HG03457 (cell line): ENCODE results near the gene COL1A1.

Experiments
- ATAC-seq: cut with Tn5 transposase; IDR thresholded peaks from one replicate; pipeline ENCODE4 v1.9.1; 2021; ENCODE audit warnings: moderate number of reproducible peaks; ENCODE audit not compliant: unreplicated experiment

The COL1A1 gene

GRCh38 chr17:50200457-50201275 lies 765 bp downstream of the COL1A1 start:
- ATAC-seq, result no peak

- no peak for ATAC-seq
These were observed 1.5 kb downstream of the COL1A1 start for GRCh38 chr17:50199803-50200456.

GRCh38 chr17:50199211-50199802 lies 2.1 kb downstream of the COL1A1 start:
- ATAC-seq, result no peak

GRCh38 chr17:50198026-50198669 lies 3.3 kb downstream of the COL1A1 start:
- no peak for ATAC-seq

DNA sequence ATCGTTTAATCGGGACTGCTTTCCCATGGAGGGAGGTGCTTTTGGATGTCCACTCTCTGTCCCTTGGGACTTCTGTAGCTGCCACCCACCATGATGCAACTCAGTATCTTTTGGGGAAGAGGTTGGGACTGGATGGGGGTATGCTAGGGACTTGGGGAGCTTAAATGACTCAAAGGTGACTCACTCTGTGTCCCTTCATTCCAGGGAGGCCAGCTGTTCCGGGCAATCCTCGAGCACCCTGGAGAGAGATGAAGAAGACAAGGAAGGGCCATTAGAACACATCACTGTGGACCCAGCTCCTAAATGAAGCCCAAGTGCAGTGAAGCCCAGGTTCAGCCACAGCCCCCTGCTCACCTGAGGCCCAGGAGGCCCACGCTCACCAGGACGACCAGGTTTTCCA lies 4.6 kb downstream of the COL1A1 start:
- no peak for ATAC-seq

DNA sequence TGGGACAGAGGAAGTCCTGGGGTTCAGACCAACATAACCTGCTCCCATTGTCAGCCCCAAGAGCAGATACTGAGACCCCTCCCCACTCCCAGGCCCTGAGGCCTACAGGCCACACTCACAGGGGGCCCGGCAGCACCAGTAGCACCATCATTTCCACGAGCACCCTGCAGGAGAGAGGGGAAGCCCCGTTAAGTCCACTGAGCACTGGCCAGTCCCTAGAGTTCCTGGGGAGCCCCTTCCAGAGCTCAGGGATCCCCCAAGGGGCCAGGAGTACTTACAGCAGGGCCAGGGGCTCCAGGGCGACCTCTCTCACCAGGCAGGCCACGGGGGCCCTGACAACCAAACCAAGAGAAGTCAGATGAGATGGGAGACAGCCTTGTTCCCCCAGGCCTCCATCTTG lies 5.4 kb downstream of the COL1A1 start:
- ATAC-seq, result no peak

GRCh38 chr17:50194934-50195865 lies 6.2 kb downstream of the COL1A1 start:
- no peak for ATAC-seq

DNA sequence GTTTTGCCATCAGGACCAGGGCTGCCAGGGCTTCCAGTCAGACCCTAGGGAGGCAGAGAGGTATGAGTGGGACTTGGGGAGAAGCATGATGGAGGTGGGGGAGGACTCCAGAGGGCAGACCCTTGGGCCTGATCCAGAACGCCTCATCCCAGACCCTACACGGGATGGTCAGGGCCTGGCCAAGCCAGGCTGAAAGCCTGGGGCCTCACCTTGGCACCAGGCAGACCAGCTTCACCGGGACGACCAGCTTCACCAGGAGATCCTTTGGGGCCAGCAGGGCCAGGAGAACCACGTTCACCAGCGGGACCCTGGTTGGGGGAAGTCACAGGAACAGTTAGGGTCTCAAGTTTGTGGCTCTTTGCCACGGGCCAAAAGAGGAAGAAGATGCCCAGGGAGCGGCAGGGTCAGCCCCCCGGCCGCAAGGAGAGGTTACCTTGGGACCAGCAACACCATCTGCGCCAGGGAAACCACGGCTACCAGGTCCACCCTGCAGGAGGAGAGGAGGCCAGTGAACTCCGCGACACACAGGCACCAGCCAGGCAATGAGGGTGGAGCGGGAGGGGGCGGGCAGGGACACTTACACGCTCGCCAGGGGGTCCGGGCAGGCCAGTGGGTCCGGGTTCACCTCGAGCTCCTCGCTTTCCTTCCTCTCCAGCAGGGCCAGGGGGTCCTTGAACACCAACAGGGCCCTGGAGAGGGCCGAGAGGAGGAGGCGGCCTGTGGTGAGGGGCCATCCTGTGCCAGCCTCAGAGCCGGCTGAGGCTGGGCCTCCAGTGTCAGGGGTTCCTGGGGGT lies 7.1 kb downstream of the COL1A1 start:
- ATAC-seq, result no peak

DNA sequence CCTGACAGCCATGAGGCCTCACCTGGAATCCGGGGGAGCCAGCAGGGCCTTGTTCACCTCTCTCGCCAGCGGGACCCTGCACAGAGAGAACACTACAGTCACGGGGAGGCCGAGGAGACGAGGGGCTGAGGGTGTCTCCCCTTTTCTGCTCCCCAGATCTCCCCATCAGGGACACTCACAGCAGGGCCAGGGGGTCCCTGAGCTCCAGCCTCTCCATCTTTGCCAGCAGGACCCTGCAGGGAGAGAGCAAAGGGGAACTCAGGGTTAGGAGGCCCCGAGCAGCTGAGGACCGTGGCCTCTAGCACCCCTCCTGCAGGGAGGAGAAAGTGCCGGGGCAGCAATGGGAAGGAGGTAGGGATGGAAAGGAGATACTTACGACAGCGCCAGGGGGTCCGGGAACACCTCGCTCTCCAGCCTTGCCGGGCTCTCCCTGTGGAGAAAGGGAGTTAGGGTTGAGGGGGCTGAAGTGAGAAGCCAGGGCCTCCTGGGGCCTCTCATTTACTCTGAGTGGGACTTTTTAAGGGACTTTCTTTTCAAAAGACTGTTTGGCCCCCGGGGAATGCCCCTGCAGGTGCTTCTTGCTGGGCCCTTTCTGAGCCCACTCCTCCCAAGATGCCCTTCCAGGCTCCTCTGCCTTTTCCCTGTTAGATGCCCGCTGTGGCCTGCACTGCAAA lies 8.7 kb downstream of the COL1A1 start:
- ATAC-seq, result no peak

DNA sequence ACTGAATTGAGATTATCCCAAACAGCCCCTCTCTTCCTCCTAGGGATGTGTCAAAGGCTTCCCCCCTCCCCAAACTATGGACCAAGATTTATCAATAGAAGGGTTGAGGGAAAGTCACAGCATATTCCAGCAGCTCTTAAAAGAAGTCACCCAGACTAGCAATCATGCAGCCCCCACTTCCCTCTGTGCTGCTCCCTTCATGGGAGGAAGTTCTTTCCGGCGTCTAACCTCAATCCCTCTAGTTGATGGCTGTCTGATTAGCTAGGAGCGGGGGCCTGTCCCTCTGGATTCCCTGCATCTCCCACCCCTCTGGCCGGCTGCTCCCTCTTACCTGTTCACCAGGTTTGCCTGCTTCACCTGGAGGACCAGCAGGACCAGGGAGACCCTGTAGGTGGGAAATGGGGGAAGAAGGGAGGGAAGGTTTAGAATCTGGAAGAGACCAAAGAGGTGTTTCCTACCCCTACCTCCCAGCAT lies 9.2 kb downstream of the COL1A1 start:
- no peak for ATAC-seq

GRCh38 chr17:50191359-50192143 lies 9.9 kb downstream of the COL1A1 start:
- ATAC-seq, result no peak

- ATAC-seq, result no peak
These were observed 10.7 kb downstream of the COL1A1 start for GRCh38 chr17:50190603-50191358.

DNA sequence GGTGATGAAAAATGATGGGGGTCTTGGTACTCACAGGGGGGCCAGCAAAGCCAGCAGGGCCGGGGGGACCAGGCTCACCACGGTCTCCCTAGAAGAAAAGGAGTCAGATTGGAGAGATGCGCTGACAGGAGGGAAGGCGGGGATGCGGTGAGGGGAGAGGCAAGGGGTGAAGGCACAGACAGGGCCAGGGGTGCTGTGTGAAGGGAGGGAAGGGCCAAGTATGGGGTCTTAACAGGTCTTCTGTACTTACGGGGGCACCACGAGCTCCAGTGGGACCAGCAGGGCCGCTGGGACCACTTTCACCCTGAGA lies 11.2 kb downstream of the COL1A1 start:
- ATAC-seq, result no peak

DNA sequence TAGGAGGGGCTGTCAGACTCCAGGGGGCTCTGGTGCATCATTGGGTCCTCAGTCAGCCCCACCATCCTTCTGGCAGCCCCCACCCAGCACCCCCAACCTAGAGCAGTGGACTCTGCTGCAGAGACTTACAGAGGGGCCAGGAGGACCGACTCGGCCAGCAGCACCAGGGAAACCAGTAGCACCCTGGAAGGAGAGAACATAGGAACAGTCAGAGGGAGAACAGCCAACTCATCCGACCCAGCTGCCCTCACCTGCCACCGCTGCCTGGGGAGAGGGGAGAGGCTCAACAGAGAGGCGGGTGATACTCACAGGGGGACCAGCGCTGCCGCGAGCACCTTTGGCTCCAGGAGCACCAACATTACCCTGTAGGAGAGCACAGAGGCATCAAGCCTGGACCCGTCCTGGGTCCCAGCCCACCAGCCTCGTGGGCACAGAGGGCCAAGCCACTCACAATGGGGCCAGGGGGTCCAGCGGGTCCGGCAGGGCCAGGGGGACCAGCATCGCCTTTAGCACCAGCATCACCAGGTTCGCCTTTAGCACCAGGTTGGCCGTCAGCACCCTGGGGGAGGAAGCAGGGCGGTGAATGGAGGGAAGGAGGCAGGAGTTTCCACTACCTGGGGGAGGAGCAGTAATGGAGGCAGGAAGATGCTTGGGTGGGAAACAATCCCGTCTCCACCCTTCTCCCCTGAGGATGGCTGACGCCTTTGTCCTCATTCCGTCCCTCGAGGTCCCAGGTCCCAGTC lies 11.7 kb downstream of the COL1A1 start:
- ATAC-seq, result no peak

DNA sequence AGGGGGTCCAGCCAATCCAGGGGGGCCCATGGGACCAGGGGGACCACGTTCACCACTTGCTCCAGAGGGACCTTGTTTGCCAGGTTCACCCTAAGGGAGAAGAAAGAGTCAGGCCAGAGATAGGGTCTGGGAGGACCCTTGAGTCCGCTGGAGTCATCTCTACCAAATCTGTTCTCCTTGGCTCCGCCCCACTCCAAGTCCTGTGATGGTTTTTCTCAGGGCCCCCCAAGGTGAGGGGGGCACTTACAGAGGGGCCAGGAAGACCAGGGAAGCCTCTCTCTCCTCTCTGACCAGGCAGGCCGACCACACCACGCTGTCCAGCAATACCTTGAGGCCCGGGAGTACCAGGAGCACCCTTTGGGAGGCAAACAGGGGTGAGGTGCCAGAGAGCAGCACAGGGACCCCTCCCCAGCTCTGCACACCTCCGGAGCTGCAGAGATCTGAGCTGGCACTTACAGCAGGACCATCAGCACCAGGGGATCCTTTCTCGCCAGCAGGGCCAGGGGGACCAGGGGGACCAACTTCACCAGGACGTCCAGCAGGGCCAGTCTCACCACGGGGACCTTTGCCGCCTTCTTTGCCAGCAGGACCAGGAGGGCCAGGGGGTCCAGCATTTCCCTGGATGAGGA lies 12.4 kb downstream of the COL1A1 start:
- no peak for ATAC-seq

GRCh38 chr17:50188531-50188920 lies 12.9 kb downstream of the COL1A1 start:
- ATAC-seq, result no peak
